CD8-positive, alpha-beta memory T cell (primary cell): ENCODE results near the gene ASAP3. TPM values are rescaled to one million over a fixed set of nuclear protein-coding genes. Genes with fewer than 3 reads are reported as not detected.

Source experiments
- CTCF ChIA-PET: fragments of 350-600 bp; sonication (Branson Sonifier 250); formaldehyde crosslinking; loops from one replicate; lab custom pipeline; 2021; ENCODE audit warnings: antibody characterized with exemption; lab: Charles Lee
- POLR2A ChIA-PET: fragments of 350-600 bp; sonication (Branson Sonifier 250); formaldehyde crosslinking; loops from one replicate; lab custom pipeline; 2021; ENCODE audit warnings: antibody characterized with exemption; lab: Charles Lee
- DNase-seq, 5 donors: peaks; one replicate each; pipeline versions ENCODE4 v3.0.0 to v3.0.0-alpha.2; 2020 to 2022; ENCODE audit warnings: mixed read lengths in 1 of 5
- H3K27ac ChIP-seq: one replicate; pipeline ENCODE4 v1.7.0; 2013; ENCODE audit warnings: low read depth, mild to moderate bottlenecking, low read length, moderate library complexity
- H3K27me3 ChIP-seq: 2 replicates; pipeline ENCODE4 v1.7.0; 2013; ENCODE audit warnings: low read length, mild to moderate bottlenecking; ENCODE audit not compliant: insufficient read depth, poor library complexity, severe bottlenecking
- H3K36me3 ChIP-seq: 2 replicates; pipeline ENCODE4 v1.7.0; 2013; ENCODE audit warnings: mild to moderate bottlenecking, low read length, moderate library complexity; ENCODE audit not compliant: insufficient read depth
- H3K4me1 ChIP-seq: 2 replicates; pipeline ENCODE4 v1.7.0; 2013; ENCODE audit warnings: mild to moderate bottlenecking, low read length, moderate library complexity; ENCODE audit not compliant: insufficient read depth
- H3K4me3 ChIP-seq: 2 replicates; pipeline ENCODE4 v1.7.0; 2013; ENCODE audit warnings: mild to moderate bottlenecking, low read length
- H3K9me3 ChIP-seq: 2 replicates; pipeline ENCODE4 v1.7.0; 2013; ENCODE audit warnings: mild to moderate bottlenecking, low read length
- H3K27ac Mint-ChIP-seq, 8 donors: one replicate each; pipeline ENCODE4 v1.8.0; 2020 to 2021; ENCODE audit warnings: mixed read lengths in 8 of 8, mild to moderate bottlenecking in 6 of 8, inconsistent platforms in 3 of 8, moderate library complexity in 3 of 8
- H3K27me3 Mint-ChIP-seq, 2 donors: one replicate each; pipeline ENCODE4 v1.8.0; 2020 to 2021; ENCODE audit warnings: mixed read lengths in 2 of 2, mild to moderate bottlenecking in 1 of 2, moderate library complexity in 1 of 2
- H3K36me3 Mint-ChIP-seq, 3 donors: one replicate each; pipeline ENCODE4 v1.8.0; 2020 to 2021; ENCODE audit warnings: mixed read lengths in 3 of 3, inconsistent platforms in 1 of 3, mild to moderate bottlenecking in 1 of 3
- H3K4me1 Mint-ChIP-seq, 3 donors: one replicate each; pipeline ENCODE4 v1.8.0; 2020 to 2021; ENCODE audit warnings: mixed read lengths in 3 of 3, inconsistent platforms in 1 of 3, mild to moderate bottlenecking in 1 of 3
- H3K4me3 Mint-ChIP-seq, 7 donors: one replicate each; pipeline ENCODE4 v1.8.0; 2020 to 2021; ENCODE audit warnings: mixed read lengths in 7 of 7, mild to moderate bottlenecking in 6 of 7, moderate library complexity in 4 of 7, inconsistent platforms in 2 of 7
- H3K9me3 Mint-ChIP-seq, 5 donors: one replicate each; pipeline ENCODE4 v1.8.0; 2020 to 2022; ENCODE audit warnings: mixed read lengths in 5 of 5, mild to moderate bottlenecking in 3 of 5, moderate library complexity in 2 of 5, inconsistent platforms in 1 of 5
- polyA plus RNA-seq: library from polyadenylated mRNA; unstranded; fragments of 300-500 nt; fragmentation: Illumina TruSeq; gene quantifications from one replicate; pipeline ENCODE4 v1.2.3, GENCODE V29; 2021
- total RNA-seq, 2 experiments: library from RNA; stranded (reverse); gene quantifications; one replicate each; pipeline ENCODE4 v1.2.3, GENCODE V29; 2021

ASAP3 gene
- total and polyA plus RNA-seq, 3 experiments from 2014 or later, result 0.33 to 0.78 (median 0.62) TPM

DNA sequence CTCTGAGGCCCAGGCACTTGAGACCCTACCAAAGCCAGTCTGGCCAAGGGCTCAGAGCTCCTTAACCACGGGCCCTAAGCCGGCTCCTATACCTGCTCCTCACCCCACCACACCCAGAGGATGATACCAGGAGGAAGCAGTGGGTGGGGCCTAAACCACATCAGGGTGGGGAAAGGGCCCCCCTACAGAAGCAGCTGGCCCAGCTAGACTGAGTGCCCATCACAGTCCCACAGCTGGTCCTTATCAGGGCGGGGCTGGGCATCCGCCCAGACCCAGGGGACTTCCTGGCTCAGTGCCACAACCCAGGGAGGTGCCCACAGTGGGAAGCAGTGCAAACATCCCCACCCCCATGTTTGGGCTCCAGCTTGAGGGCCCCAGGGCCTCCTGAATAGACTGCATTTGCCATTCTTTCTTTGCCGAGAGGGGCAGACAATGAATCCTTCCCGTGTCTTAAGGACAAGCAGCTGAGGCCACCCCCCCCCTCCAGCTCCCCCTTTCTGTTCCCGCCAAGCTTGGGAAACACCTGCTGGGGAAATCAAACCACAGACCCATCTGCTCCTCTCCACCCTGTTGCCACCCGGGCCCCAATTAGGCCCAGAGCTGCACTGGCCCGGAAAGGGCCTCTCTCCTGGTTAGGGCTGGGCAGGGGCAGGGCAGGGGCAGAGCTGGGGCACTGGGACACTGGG lies 40.9 kb upstream of the ASAP3 start:
- Mint-ChIP-seq H3K9me3 (no peaks in the 10 kb centered on the region), H3K36me3 (peaks cover 0 to 2% (median 0%) of the 10 kb centered on the region in 3 donors), H3K4me1 (peaks cover 58 to 83% (median 78%) of the 10 kb centered on the region in 3 donors), H3K4me3 (peak overlapping the region in 6 of 7 donors; percentile 75 to 86 (median 77)), H3K27me3 (no peaks in the 10 kb centered on the region), H3K27ac (peak overlapping the region; percentile 90 to 97 (median 94))
- H3K4me3 ChIP-seq, result peak overlapping the region; percentile 30
- H3K27me3 ChIP-seq, result no peaks in the 10 kb centered on the region
- peak overlapping the region; percentile 19 for H3K27ac ChIP-seq
- peak in 4 of 5 donors; percentile 26 to 66 (median 36) for DNase-seq
- ChIA-PET CTCF (interaction anchor here (1.1 to 34.1 kb wide), 9 partner anchors 10 to 285 kb away, joined by 3 to 588 read pairs (median 5); partner anchors contain the start of gene ASAP3), POLR2A (interaction anchor here (0.6 to 1.3 kb wide), 4 partner anchors 15 to 264 kb away, joined by 3 to 7 read pairs (median 4); no protein-coding TSS in a partner anchor)
- H3K36me3 ChIP-seq, result no peaks in the 10 kb centered on the region
- H3K4me1 ChIP-seq, result peaks cover 61% of the 10 kb centered on the region
- H3K9me3 ChIP-seq, result no peaks in the 10 kb centered on the region

DNA sequence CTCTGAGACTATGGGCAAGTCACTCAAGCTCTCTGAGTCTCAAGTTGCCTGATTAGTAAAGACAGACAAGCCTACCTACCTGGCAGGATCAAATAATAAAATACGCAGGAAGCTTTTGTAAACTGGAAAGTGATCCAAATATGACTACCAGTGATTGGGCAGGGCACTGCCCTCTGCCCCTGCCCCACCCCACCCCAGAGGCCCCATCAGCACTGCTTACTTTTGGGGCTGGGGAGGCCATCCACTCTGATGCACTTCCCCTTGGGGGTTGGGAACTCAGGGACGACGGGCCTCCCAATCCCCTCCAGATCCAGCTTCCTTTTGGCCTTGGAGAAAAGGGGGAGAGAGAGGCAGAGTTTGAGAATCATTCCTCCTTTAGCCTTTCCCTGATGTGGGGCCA lies 40.2 kb upstream of the ASAP3 start:
- Histone ChIP-seq H3K36me3 (no peaks in the 10 kb centered on the region), H3K4me1 (peaks cover 54% of the 10 kb centered on the region), H3K9me3 (no peaks in the 10 kb centered on the region), H3K27ac (no peak overlapping the region), H3K27me3 (no peaks in the 10 kb centered on the region), H3K4me3 (no peak overlapping the region)
- Mint-ChIP-seq H3K4me3 (peak overlapping the region in 5 of 7 donors; percentile 29 to 86 (median 39)), H3K36me3 (peaks cover 0 to 2% (median 0%) of the 10 kb centered on the region in 3 donors), H3K4me1 (peaks cover 52 to 76% (median 71%) of the 10 kb centered on the region in 3 donors), H3K27ac (peak overlapping the region; percentile 43 to 97 (median 93)), H3K27me3 (no peaks in the 10 kb centered on the region), H3K9me3 (no peaks in the 10 kb centered on the region)
- POLR2A ChIA-PET, result interaction anchor here (0.6 kb wide), 2 partner anchors 18 to 264 kb away, joined by 3 to 5 read pairs; no protein-coding TSS in a partner anchor
- no peak for DNase-seq
- CTCF ChIA-PET, result interaction anchor here (1.1 to 34.1 kb wide), 5 partner anchors 15 to 113 kb away, joined by 3 to 588 read pairs (median 5); partner anchors contain the start of gene ASAP3

DNA sequence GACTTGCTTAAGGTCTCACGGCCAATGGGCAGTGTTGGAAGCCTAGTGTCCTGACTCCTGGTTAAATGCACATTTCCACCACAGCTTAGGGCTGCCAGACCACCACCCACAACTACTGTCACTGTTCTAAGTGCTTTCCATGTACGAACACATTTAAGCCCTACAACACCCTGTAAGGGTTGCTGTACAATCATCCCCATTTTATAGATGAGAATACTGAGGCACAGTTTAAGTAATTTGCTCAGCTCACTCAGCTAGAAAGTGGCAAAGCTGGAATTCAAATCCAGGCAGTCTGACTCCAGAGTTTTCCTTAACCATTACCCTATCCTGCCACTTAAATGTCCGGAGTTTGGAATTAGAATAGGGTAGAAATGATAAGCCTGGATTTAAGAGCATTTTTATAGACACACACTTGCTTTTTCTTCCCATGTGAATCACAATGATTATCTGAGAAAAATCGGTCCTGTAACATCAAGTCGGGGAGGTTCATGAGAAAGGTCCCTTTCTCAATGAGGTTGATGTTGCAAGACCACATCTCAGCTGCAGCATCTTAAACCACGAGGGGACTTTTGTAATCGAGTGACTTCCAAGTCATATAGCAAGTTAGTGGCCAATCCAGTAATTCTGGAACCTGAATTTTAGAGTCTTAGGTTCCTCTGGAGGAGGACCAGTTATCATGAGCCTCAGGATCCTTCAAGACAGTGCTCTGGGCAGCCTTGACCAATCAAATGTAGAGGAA lies 38.4 kb upstream of the ASAP3 start:
- no peaks in the 10 kb centered on the region for H3K27me3 ChIP-seq
- no peaks in the 10 kb centered on the region for H3K27me3 Mint-ChIP-seq
- POLR2A ChIA-PET, result interaction anchor here (0.7 kb wide), 1 partner anchor 32 kb away, joined by 3 read pairs; no protein-coding TSS in a partner anchor
- H3K4me1 Mint-ChIP-seq, result peaks cover 34 to 61% (median 54%) of the 10 kb centered on the region in 3 donors
- DNase-seq, result no peak
- no peak overlapping the region for H3K27ac ChIP-seq
- no peak overlapping the region for H3K4me3 ChIP-seq
- no peaks in the 10 kb centered on the region for H3K36me3 ChIP-seq
- no peaks in the 10 kb centered on the region for H3K9me3 Mint-ChIP-seq
- peak overlapping the region; percentile 60 to 90 (median 82) for H3K27ac Mint-ChIP-seq
- CTCF ChIA-PET, result interaction anchor here (0.7 to 34.1 kb wide), 2 partner anchors 23 to 24 kb away, joined by 3 to 588 read pairs; no protein-coding TSS in a partner anchor
- H3K9me3 ChIP-seq, result no peaks in the 10 kb centered on the region
- H3K4me3 Mint-ChIP-seq, result no peak overlapping the region
- peaks cover 36% of the 10 kb centered on the region for H3K4me1 ChIP-seq
- peaks cover 0 to 3% (median 0%) of the 10 kb centered on the region in 3 donors for H3K36me3 Mint-ChIP-seq

DNA sequence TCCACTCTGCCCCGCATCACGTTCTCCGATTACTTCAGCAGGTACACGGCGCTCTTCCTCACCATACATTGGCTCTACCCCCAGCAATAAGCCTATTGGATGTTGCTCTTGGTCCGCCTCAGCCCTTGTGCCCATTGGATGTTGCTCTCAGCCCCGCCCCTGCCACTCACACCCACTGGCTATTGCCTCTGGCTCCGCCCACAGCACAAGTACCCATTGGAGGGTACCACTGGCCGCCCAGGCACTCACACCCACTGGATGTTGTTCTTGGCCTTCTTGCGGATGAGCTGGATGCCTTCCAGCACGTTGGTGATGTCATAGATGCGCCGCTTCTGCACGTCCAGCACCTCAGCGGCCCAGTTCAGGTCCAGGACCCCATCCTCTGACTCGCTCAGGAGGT lies 37.6 kb upstream of the ASAP3 start:
- no peak overlapping the region for H3K4me3 Mint-ChIP-seq
- peak overlapping the region in 4 of 8 donors; percentile 67 to 90 (median 84) for H3K27ac Mint-ChIP-seq
- Histone ChIP-seq H3K9me3 (no peaks in the 10 kb centered on the region), H3K4me1 (peaks cover 28% of the 10 kb centered on the region), H3K36me3 (no peaks in the 10 kb centered on the region), H3K27me3 (no peaks in the 10 kb centered on the region), H3K4me3 (no peak overlapping the region), H3K27ac (no peak overlapping the region)
- no peak for DNase-seq
- H3K36me3 Mint-ChIP-seq, result peaks cover 0 to 3% (median 0%) of the 10 kb centered on the region in 3 donors
- no peaks in the 10 kb centered on the region for H3K9me3 Mint-ChIP-seq
- no peaks in the 10 kb centered on the region for H3K27me3 Mint-ChIP-seq
- peaks cover 26 to 56% (median 45%) of the 10 kb centered on the region in 3 donors for H3K4me1 Mint-ChIP-seq
- POLR2A ChIA-PET, result no interaction called here
- CTCF ChIA-PET, result interaction anchor here (1.0 to 34.1 kb wide), 2 partner anchors 18 to 24 kb away, joined by 3 to 588 read pairs; no protein-coding TSS in a partner anchor

DNA sequence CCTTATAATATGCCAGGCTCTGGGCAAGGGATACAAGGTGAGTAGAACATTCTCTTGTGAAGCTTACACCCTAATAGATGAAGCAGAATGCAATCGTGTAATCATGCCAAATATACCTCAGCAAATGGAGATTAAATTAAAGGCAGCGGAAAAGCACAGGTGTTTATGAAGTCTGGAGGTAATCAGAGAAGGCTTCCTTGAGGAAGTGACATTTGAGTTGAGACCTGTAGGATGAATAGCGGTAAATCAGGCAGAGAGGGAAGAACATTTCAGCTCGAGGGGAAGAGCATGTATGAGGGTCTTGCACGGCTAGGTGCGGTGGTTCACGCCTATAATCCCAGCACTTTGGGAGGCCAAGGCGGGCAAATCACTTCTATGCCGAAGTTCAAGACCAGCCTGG lies 33.6 kb upstream of the ASAP3 start:
- H3K36me3 ChIP-seq, result no peaks in the 10 kb centered on the region
- peak overlapping the region in 3 of 8 donors; percentile 5 to 73 (median 52) for H3K27ac Mint-ChIP-seq
- H3K9me3 ChIP-seq, result no peaks in the 10 kb centered on the region
- H3K27ac ChIP-seq, result no peak overlapping the region
- no peaks in the 10 kb centered on the region for H3K4me1 ChIP-seq
- H3K4me1 Mint-ChIP-seq, result peaks cover 2 to 18% (median 7%) of the 10 kb centered on the region in 3 donors
- DNase-seq, result no peak
- no peaks in the 10 kb centered on the region for H3K9me3 Mint-ChIP-seq
- no peak overlapping the region for H3K4me3 Mint-ChIP-seq
- no peak overlapping the region for H3K4me3 ChIP-seq
- POLR2A ChIA-PET, result no interaction called here
- H3K36me3 Mint-ChIP-seq, result peaks cover 0 to 5% (median 0%) of the 10 kb centered on the region in 3 donors
- CTCF ChIA-PET, result interaction anchor here (1.4 to 34.1 kb wide), 3 partner anchors 20 to 120 kb away, joined by 5 to 588 read pairs (median 5); no protein-coding TSS in a partner anchor
- no peaks in the 10 kb centered on the region for H3K27me3 Mint-ChIP-seq
- H3K27me3 ChIP-seq, result no peaks in the 10 kb centered on the region

DNA sequence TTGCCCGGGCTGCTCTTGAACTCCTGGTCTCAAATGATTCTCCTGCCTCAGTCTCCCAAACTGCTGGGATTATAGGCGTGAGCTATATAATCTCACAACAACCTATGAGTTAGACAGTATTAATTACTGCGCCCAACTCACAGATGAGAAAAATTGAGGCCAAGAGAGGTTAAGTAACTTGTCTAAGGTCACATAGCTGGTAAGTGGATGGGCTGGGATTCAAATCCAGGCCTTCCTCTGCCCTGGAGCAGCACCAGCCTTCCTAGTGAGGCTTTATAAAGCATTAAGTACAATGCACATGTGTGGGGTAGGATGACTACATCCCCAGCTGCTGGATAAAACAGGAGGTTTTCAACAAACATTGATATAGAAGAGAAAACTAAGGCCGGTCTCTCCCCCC lies 31.9 kb upstream of the ASAP3 start:
- CTCF ChIA-PET, result interaction anchor here (0.8 to 34.1 kb wide), 7 partner anchors 12 to 121 kb away, joined by 3 to 588 read pairs (median 6); no protein-coding TSS in a partner anchor
- no peaks in the 10 kb centered on the region for H3K27me3 ChIP-seq
- no peaks in the 10 kb centered on the region for H3K4me1 ChIP-seq
- DNase-seq, result no peak
- H3K4me3 ChIP-seq, result no peak overlapping the region
- no peaks in the 10 kb centered on the region for H3K9me3 Mint-ChIP-seq
- H3K9me3 ChIP-seq, result no peaks in the 10 kb centered on the region
- H3K4me3 Mint-ChIP-seq, result no peak overlapping the region
- H3K4me1 Mint-ChIP-seq, result peaks cover 0 to 6% (median 2%) of the 10 kb centered on the region in 3 donors
- POLR2A ChIA-PET, result no interaction called here
- peaks cover 0 to 4% (median 0%) of the 10 kb centered on the region in 3 donors for H3K36me3 Mint-ChIP-seq
- no peaks in the 10 kb centered on the region for H3K36me3 ChIP-seq
- no peak overlapping the region for H3K27ac ChIP-seq
- H3K27ac Mint-ChIP-seq, result no peak overlapping the region
- no peaks in the 10 kb centered on the region for H3K27me3 Mint-ChIP-seq

DNA sequence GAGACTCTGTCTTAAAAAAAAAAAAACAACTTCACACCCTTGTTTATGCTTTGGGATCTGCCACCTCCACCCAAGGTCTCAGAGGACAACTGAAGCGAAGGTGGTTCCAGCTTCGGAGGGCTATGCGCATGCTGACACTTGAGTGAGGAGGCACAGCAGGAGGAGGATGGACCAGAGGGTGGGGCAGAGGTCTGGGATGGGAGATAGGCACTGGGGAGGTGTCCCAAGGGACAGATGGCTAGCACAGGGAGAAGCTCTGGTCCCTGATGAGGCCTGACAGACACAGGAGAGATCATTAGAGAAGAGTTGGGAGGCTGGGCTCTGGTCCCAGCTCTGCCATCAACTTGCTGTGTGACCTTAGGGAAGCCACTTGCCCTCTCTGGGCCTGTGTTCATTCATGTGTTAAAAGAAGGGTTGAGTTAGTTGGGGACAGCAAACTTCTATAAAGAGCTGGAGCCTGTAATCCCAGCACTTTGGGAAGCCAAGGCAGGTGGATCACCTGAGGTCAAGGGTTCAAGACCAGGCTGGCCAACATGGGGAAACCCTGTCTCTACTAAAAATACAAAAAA lies 30.2 kb upstream of the ASAP3 start:
- no peak overlapping the region for H3K27ac ChIP-seq
- H3K27me3 ChIP-seq, result no peaks in the 10 kb centered on the region
- no peak overlapping the region for H3K4me3 Mint-ChIP-seq
- no peaks in the 10 kb centered on the region for H3K9me3 ChIP-seq
- no peak overlapping the region for H3K4me3 ChIP-seq
- POLR2A ChIA-PET, result interaction anchor here (0.6 to 1.2 kb wide), 2 partner anchors 14 to 17 kb away, joined by 3 to 4 read pairs; partner anchors contain the start of gene E2F2
- H3K27me3 Mint-ChIP-seq, result no peaks in the 10 kb centered on the region
- H3K36me3 Mint-ChIP-seq, result peaks cover 0 to 5% (median 0%) of the 10 kb centered on the region in 3 donors
- CTCF ChIA-PET, result interaction anchor here (1.1 to 34.1 kb wide), 4 partner anchors 11 to 123 kb away, joined by 5 to 588 read pairs (median 8); no protein-coding TSS in a partner anchor
- DNase-seq, result no peak
- H3K27ac Mint-ChIP-seq, result no peak overlapping the region
- no peaks in the 10 kb centered on the region for H3K9me3 Mint-ChIP-seq
- H3K4me1 ChIP-seq, result no peaks in the 10 kb centered on the region
- peaks cover 0 to 6% (median 2%) of the 10 kb centered on the region in 3 donors for H3K4me1 Mint-ChIP-seq
- H3K36me3 ChIP-seq, result no peaks in the 10 kb centered on the region
